GM13976 (cell line): ENCODE measurements around the gene TPSB2.

Experiments
- DNase-seq: peaks from one replicate; pipeline ENCODE4 v3.0.0; 2012; ENCODE audit warnings: low spot score
- CTCF ChIP-seq: IDR thresholded peaks from 2 replicates; pipeline ENCODE4 v1.5.1; 2012; ENCODE audit warnings: borderline replicate concordance, mild to moderate bottlenecking; ENCODE audit not compliant: insufficient read depth; ENCODE audit errors: extremely low read depth, missing control alignments, control extremely low read depth
- in situ Hi-C: fragments of 300-500 bp; cut with MboI; formaldehyde crosslinking; loops from one replicate; pipeline ENCODE4 v1.12.0; 2022; ENCODE audit warnings: low sequenced_read_pairs, mixed read lengths, inconsistent platforms; ENCODE audit not compliant: unreplicated experiment

The TPSB2 gene

DNA sequence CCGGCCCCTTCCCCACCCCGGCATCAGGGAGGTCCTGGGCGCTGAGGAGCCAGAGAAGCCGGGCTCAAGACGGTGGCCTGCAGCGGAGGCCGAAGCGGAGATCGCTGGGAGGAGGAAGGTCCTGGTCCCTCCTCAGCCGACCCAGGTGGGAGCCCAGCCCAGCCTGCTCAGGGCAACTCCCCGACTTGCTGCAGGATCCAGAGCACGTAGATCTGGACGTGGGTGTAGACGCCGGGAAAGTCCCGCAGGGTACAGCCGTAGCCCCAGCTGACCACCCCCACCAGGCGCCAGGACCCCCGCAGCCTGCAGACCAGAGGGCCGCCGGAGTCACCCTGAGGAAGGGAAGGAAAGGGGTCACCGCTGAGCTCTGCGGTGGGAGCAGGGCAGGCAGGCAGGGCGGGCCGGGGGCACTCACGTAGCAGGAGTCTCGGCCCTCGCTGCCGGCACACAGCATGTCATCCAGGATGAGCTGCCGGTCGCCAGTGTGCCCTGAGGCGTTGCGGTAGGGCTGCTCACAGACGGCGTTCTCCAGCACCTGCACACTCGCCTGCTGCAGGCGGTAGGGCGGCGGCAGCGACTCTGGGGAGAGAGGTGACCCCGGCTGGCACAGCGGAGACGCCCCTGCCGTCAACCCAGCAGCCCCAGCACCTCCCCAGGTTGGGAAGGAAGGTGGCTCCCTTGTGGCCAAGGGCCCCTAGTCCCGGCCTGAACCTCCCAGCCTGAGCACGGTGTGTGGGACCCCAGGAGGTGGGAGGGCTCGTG, 31.3 kb upstream of the TPSB2 start:
- in situ Hi-C loops: no loop called here
- peak; percentile 62 for DNase-seq
- TF ChIP-seq CTCF: no peak

GRCh38 chr16:1260101-1260680, 30.2 kb upstream of the TPSB2 start:
- in situ Hi-C loops: no loop called here
- peak; percentile 33 for DNase-seq
- no peak for TF ChIP-seq CTCF

- in situ Hi-C loops: no loop called here
- TF ChIP-seq CTCF: no peak
- DNase-seq: peak; percentile 39
Observed at GRCh38 chr16:1259760-1260068, 29.7 kb upstream of the TPSB2 start.

- in situ Hi-C loops: no loop called here
- no peak for TF ChIP-seq CTCF
- peak; percentile 62 for DNase-seq
Observed at GRCh38 chr16:1258906-1259759, 29.1 kb upstream of the TPSB2 start.

DNA sequence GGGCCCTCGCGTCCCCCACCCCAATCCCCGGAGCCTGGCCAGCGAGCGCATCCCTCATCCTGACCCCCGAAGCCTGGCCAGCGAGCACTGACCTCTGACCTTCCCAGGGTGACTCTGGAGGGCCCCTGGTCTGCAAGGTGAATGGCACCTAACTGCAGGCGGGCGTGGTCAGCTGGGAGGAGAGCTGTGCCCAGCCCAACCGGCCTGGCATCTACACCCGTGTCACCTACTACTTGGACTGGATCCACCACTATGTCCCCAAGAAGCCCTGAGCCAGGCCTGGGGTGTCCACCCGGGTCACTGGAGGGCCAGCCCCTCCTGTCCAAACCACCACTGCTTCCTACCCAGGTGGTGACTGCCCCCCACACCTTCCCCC, 28.2 kb upstream of the TPSB2 start:
- in situ Hi-C loops: no loop called here
- TF ChIP-seq CTCF: no peak
- DNase-seq: peak; percentile 49

- no peak for DNase-seq
- TF ChIP-seq CTCF: no peak
- in situ Hi-C loops: no loop called here
Observed at GRCh38 chr16:1257561-1258224, 27.7 kb upstream of the TPSB2 start.
